Immature natural killer cell (primary cell): ENCODE results near the gene GABRR2. TPM values are rescaled to one million over a fixed set of nuclear protein-coding genes. Genes with fewer than 3 reads are reported as not detected.
"Not testable (repeated sequence)": the region's sequence is repeated elsewhere in the genome, so short reads cannot be mapped to it uniquely, and the experiment has no call there.

Experiments used
- DNase-seq, 3 donors: peaks; one replicate each; pipeline ENCODE4 v3.0.0; 2022; ENCODE audit warnings: mixed read lengths in 1 of 3
- H3K27ac Mint-ChIP-seq, 6 donors: one replicate each; pipeline ENCODE4 v1.8.0; 2020; ENCODE audit warnings: mixed read lengths in 6 of 6, mild to moderate bottlenecking in 5 of 6, inconsistent platforms in 4 of 6, moderate library complexity in 3 of 6
- H3K27me3 Mint-ChIP-seq, 3 donors: one replicate each; pipeline ENCODE4 v1.8.0; 2020 to 2021; ENCODE audit warnings: low read depth in 3 of 3, mild to moderate bottlenecking in 3 of 3, mixed read lengths in 3 of 3, moderate library complexity in 3 of 3, inconsistent platforms in 1 of 3
- H3K36me3 Mint-ChIP-seq, 3 donors: one replicate each; pipeline ENCODE4 v1.8.0; 2020; ENCODE audit warnings: mixed read lengths in 3 of 3, inconsistent platforms in 2 of 3, mild to moderate bottlenecking in 2 of 3
- H3K4me1 Mint-ChIP-seq, 2 donors: one replicate each; pipeline ENCODE4 v1.8.0; 2020; ENCODE audit warnings: inconsistent platforms in 2 of 2, mild to moderate bottlenecking in 2 of 2, mixed read lengths in 2 of 2, moderate library complexity in 1 of 2
- H3K4me3 Mint-ChIP-seq, 5 donors: one replicate each; pipeline ENCODE4 v1.8.0; 2020; ENCODE audit warnings: mild to moderate bottlenecking in 5 of 5, mixed read lengths in 5 of 5, inconsistent platforms in 3 of 5, moderate library complexity in 3 of 5
- H3K9me3 Mint-ChIP-seq, 6 donors: one replicate each; pipeline ENCODE4 v1.8.0; 2020; ENCODE audit warnings: mild to moderate bottlenecking in 6 of 6, mixed read lengths in 6 of 6, inconsistent platforms in 4 of 6, moderate library complexity in 3 of 6
- polyA plus RNA-seq, 3 donors: library from polyadenylated mRNA; unstranded; fragments of 300-500 nt; fragmentation: Illumina TruSeq; gene quantifications; one replicate each; pipeline ENCODE4 v1.2.3, GENCODE V29; 2021

Gene GABRR2
- polyA plus RNA-seq, 3 donors from 2014 or later: not detected

DNA sequence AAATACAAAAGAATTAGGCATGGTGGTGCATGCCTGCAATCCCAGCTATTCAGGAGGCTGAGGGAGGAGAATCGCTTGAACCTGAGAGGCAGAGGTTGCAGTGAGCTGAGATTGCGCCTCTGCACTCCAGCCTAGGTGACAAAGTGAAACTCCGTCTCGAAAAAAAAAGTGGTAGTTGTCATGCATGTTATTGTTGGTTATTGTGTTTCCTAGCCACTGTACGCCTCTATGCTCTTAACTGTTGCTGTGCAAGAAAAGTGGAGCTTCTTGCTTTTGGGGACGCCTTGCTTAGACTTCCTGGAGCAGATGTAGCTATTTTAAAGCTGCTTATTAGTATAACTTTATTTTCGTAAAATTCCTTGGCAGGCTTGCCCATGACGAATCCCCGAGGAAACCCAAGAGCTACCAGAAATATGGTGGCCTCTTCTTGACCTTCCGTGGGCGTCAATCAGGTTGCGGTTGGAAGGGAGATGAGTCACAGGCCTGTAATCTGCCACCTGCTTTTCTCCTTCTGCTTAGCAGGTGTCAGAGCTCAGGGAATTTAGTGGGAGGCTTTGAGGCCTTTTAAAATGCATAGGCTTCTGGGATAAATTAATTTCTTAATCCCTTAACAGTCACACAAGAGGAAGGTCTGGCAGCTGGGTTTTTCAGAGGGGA lies 17.3 kb downstream of the GABRR2 start:
- peak; percentile 10 to 34 (median 22) for DNase-seq
- H3K4me3 Mint-ChIP-seq: peak overlapping the region in 3 of 5 donors; percentile 0 to 77 (median 44)
- peak overlapping the region in 5 of 6 donors; percentile 15 to 73 (median 40) for H3K27ac Mint-ChIP-seq

DNA sequence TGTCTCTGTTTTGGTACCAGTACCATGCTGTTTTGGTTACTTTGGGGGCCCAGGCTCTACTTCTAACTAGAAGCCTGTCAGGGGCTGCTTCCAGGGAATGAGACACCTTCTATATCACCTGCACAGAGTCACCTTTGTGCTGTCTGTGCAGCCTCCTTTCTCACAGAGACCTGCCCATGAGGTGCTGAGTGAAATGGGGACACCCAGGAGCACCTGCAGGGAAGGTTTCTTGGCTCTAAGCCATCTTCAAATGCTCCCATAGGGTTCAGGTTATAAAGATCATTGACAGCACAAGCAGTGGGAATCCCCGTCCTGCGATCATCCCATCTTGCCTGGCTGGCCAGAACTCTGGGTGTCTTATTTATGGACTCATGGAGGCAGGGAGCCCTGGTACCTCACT lies 19.1 kb downstream of the GABRR2 start:
- DNase-seq: no peak
- Mint-ChIP-seq H3K36me3 (peaks cover 0 to 3% (median 0%) of the 10 kb centered on the region in 3 donors), H3K27me3 (peaks cover 0 to 2% (median 2%) of the 10 kb centered on the region in 3 donors)

More for the DNA sequence above, 17.3 kb downstream of the GABRR2 start:
- peaks cover 0 to 4% (median 0%) of the 10 kb centered on the region in 3 donors for H3K27me3 Mint-ChIP-seq
- peaks cover 9 to 15% of the 10 kb centered on the region in 2 donors for H3K4me1 Mint-ChIP-seq
- no peaks in the 10 kb centered on the region for H3K9me3 Mint-ChIP-seq
- peaks cover 0 to 3% (median 0%) of the 10 kb centered on the region in 3 donors for H3K36me3 Mint-ChIP-seq

DNA sequence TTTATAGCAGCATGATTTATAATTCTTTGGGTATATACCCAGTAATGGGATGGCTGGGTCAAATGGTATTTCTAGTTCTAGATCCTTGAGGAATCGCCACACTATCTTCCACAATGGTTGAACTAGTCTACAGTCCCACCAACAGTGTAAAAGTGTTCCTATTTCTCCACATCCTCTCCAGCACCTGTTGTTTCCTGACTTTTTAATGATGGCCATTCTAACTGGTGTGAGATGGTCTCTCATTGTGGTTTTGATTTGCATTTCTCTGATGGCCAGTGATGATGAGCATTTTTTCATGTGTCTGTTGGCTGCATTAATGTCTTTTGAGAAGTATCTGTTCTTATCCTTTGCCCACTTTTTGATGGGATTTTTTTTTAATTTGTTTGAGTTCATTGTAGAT lies 20.0 kb downstream of the GABRR2 start:
- H3K27me3 Mint-ChIP-seq, DNase-seq, H3K4me3 Mint-ChIP-seq: not testable (repeated sequence)

More for the DNA sequence above, 19.1 kb downstream of the GABRR2 start:
- Mint-ChIP-seq H3K4me1 (peaks cover 9 to 15% of the 10 kb centered on the region in 2 donors), H3K4me3 (no peak overlapping the region), H3K27ac (no peak overlapping the region), H3K9me3 (no peaks in the 10 kb centered on the region)

DNA sequence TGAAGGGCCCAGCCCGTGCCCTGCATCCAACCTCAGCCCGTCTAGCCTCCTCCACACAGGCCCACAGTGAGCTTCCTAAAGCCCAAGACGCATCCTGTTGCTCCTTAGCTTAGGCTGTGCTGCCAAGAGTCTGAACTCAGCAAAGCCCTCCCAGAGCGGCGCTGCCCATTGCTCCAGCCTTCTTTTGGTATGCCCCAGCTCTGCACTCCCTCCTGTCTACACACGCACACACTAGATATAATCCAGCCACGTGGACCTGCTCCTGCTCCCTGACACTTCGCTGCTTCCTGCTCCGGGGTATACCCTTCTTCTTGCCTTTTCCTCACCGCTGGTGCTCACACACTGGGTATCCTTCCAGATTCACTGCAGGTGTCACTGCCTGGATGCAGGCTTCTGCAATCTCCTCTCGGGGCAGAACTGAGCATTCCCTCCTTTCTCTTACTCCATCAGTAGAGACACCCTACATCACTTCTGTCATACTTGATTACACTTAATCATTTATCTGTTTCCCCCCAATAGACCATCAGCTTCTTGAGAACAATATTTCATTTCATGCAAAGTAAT lies 23.8 kb downstream of the GABRR2 start:
- Mint-ChIP-seq H3K4me3 (no peak overlapping the region), H3K27ac (no peak overlapping the region), H3K9me3 (no peaks in the 10 kb centered on the region), H3K27me3 (peaks cover 2 to 5% (median 2%) of the 10 kb centered on the region in 3 donors), H3K36me3 (no peaks in the 10 kb centered on the region), H3K4me1 (no peaks in the 10 kb centered on the region)
- DNase-seq: no peak

More for the DNA sequence above, 20.0 kb downstream of the GABRR2 start:
- H3K4me1 Mint-ChIP-seq: peaks cover 9 to 15% of the 10 kb centered on the region in 2 donors
- not testable (repeated sequence) for H3K36me3 Mint-ChIP-seq, H3K27ac Mint-ChIP-seq, H3K9me3 Mint-ChIP-seq

DNA sequence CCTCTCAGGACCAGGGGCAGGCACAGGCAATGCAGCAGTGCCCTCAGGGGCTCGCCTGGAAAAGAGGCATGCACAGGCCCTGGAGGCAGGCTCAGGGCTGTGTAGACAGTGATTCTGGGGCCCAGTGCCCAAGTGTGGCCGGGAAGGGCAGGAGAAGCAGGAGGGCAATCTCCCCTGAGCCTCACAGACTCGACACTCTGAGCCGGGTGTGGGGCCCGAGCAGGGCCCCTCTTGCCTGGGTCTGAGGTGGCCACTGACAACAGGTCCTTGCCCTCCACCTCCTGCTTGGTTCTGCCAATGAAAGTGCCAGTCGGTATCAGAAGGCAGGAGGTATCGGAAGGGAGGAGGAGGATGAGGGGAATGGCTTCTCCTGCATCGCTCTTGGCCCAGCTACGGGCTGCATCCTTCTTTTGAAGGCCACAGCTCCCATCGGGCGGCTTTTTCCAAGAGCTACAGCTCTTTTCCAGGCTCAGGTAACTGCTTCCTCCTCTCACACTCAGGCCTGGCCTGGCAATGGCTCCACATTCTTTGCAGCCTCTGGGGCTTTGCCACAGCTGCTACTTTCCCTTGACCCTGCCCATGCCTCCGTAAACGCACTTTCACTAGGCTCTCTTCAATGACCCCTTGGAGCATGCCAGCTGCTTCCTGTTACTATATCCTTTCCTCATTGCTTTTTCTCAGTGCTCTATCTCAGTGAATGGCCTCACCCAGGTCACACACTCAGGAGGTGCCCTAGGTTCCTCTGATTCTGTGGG lies 24.5 kb downstream of the GABRR2 start:
- DNase-seq: no peak
- Mint-ChIP-seq H3K27me3 (peaks cover 2 to 5% (median 2%) of the 10 kb centered on the region in 3 donors), H3K4me1 (no peaks in the 10 kb centered on the region), H3K4me3 (no peak overlapping the region), H3K36me3 (no peaks in the 10 kb centered on the region), H3K9me3 (no peaks in the 10 kb centered on the region), H3K27ac (no peak overlapping the region)

DNA sequence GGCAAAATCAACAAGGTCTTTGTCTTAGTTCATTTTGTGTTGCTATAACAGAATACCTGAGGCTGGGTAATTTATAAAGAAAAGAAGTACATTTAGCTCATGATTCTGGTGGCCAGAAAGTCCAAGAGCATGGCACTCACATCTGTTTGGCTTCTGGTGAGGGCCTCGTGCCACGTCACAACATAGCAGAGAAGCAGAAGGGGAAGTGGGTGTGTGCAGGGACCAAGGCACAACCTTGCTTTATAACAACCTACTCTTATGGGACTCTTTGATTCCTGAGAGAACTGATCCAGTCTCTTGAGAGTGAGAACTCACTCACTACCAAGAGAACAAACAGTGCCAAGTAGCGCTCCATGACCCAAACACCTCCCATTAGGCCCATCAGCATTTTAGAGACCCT lies 25.4 kb downstream of the GABRR2 start:
- no peaks in the 10 kb centered on the region for H3K4me1 Mint-ChIP-seq
- H3K4me3 Mint-ChIP-seq: no peak overlapping the region
- H3K36me3 Mint-ChIP-seq: no peaks in the 10 kb centered on the region
- peaks cover 2 to 5% (median 2%) of the 10 kb centered on the region in 3 donors for H3K27me3 Mint-ChIP-seq
- no peak overlapping the region for H3K27ac Mint-ChIP-seq
- no peaks in the 10 kb centered on the region for H3K9me3 Mint-ChIP-seq
- no peak for DNase-seq

DNA sequence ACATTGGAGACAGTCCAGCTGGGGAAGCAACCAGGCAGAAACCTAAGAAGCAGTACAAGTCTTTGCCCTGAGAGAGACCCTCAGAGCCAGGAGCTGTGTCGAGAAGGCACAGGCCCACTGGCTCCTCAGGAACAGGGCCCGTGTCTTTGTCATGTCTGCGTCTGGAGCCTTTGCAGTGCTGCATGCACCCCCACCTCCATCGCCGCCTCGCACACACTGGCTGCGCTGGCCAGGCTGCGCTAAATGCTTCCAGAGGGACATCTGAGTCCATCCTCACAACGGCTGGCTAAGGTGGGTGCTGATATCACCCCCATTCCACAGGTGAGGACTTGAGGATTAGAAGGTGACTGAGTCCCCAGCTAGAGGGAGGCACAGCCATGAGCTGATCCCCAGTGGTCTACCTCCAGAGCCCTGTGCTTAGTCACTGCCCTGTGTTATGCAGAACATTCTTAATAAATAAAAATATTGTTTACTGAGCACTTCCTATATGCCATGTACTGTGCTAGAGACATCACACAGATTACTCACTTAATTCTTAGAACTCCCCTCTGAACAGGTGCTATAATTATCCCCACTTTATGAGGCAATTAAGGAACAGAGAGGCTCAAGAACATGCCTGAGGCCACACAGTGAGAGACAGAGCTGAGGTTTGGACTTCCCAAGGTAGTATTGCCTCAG lies 27.6 kb downstream of the GABRR2 start:
- no peak for DNase-seq
- H3K9me3 Mint-ChIP-seq: no peaks in the 10 kb centered on the region
- H3K27me3 Mint-ChIP-seq: peaks cover 2 to 5% (median 5%) of the 10 kb centered on the region in 3 donors
- no peaks in the 10 kb centered on the region for H3K36me3 Mint-ChIP-seq
- H3K4me1 Mint-ChIP-seq: no peaks in the 10 kb centered on the region
- no peak overlapping the region for H3K4me3 Mint-ChIP-seq
- H3K27ac Mint-ChIP-seq: no peak overlapping the region

DNA sequence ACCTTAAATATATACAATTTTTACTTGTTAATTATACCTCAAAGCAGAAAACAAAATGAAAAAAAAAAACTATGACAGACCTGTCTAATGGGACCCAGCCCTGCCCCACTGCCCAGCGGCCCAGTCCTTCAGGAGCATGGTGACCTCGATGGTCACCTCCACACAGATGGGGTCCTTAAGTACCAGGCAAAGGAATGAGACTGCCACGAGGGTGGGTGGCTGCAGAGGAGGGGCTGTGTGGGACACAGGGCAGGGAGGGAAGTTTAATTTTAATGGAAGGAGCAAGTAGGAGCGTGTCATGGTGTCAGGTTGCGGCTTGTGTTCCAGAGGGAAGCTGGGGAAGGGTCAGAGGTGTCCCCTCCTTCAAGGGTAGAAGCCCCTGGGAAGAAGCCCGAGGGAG lies 28.6 kb downstream of the GABRR2 start:
- no peak overlapping the region for H3K27ac Mint-ChIP-seq
- H3K9me3 Mint-ChIP-seq: no peaks in the 10 kb centered on the region
- H3K36me3 Mint-ChIP-seq: no peaks in the 10 kb centered on the region
- no peaks in the 10 kb centered on the region for H3K4me1 Mint-ChIP-seq
- H3K4me3 Mint-ChIP-seq: no peak overlapping the region
- DNase-seq: no peak
- peaks cover 3 to 5% (median 4%) of the 10 kb centered on the region in 3 donors for H3K27me3 Mint-ChIP-seq

DNA sequence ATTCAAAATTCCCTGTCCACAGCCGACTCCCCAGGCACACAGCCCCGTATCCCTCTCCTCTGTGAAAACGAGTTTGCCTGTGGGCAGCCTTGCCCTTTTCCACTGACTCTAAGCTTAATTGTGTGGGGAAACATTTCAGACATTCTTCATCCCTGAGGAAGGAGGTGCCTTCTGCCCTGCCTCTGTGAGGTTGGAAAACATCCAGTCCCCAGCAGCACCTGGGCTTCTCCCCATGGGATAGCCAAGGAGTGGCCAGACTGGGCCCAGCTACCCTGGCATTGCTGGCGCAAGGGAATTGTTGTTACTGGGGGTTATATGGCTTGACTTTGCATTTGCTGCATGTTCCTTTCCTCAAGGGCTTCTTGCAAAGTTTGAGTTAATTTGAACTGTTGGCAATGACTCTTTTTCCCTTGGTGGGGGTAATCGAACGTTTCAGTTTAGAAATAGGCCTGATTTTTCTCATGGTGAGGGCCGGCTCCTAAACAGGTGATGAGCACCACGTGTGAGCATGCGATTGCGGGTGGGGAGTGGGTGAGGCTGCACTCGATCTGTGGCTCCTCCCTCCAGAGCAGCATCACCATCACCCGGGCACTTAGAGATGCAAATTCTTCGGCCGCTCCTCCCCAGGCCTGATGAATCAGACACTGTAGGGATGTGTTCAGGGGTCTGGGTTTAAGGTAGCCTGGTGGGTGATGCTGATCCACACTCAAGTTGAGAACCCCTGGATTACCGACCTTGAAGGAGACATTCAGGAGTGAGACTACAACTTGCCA lies 29.9 kb downstream of the GABRR2 start:
- no peaks in the 10 kb centered on the region for H3K36me3 Mint-ChIP-seq
- H3K27me3 Mint-ChIP-seq: peaks cover 3 to 5% (median 4%) of the 10 kb centered on the region in 3 donors
- H3K4me1 Mint-ChIP-seq: no peaks in the 10 kb centered on the region
- H3K4me3 Mint-ChIP-seq: no peak overlapping the region
- no peak overlapping the region for H3K27ac Mint-ChIP-seq
- DNase-seq: no peak
- H3K9me3 Mint-ChIP-seq: no peaks in the 10 kb centered on the region

DNA sequence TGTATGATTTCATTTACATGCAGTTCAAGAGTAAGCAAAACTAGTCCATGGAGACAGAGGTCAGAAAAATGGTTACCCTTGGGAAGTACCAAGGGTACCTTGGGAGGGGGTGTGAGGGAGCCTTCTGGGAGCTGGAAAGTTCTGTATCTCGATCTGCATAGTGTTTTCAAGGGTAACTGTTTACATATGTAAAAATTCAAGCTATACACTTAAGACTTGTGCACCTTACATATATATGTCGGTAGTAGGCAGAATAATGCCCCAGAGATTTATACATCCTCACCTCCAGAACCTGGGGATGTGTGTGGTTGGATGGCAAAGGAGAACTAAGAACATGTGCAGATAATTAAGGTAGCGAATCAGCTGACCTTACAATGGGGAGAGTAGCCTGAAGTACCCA lies 31.0 kb downstream of the GABRR2 start:
- no peaks in the 10 kb centered on the region for H3K36me3 Mint-ChIP-seq
- H3K4me3 Mint-ChIP-seq: no peak overlapping the region
- no peaks in the 10 kb centered on the region for H3K9me3 Mint-ChIP-seq
- H3K4me1 Mint-ChIP-seq: no peaks in the 10 kb centered on the region
- DNase-seq: no peak
- peaks cover 3 to 4% (median 3%) of the 10 kb centered on the region in 3 donors for H3K27me3 Mint-ChIP-seq
- H3K27ac Mint-ChIP-seq: no peak overlapping the region

DNA sequence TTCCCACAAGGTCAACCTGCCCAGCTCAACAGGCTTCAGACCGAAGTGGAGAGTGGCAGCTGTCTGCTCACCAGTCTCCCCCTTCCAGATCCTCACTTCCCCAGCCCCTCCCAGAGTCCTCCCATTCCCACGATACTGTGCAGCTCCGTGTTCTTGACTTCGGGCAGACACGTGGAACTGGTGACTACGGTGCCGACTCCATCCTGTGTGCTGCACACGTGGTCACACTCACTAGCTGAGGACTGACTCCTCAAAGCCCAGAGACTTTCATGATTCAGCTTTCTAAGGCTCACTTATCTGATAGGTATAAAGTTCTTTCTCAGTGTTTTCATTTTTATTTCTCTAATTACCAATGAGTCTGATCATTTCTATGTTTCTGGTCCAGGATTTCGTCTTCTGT lies 32.4 kb downstream of the GABRR2 start:
- DNase-seq: no peak
- no peaks in the 10 kb centered on the region for H3K36me3 Mint-ChIP-seq
- H3K27ac Mint-ChIP-seq: no peak overlapping the region
- no peak overlapping the region for H3K4me3 Mint-ChIP-seq
- H3K27me3 Mint-ChIP-seq: peaks cover 3 to 4% (median 3%) of the 10 kb centered on the region in 3 donors
- no peaks in the 10 kb centered on the region for H3K4me1 Mint-ChIP-seq
- H3K9me3 Mint-ChIP-seq: no peaks in the 10 kb centered on the region

DNA sequence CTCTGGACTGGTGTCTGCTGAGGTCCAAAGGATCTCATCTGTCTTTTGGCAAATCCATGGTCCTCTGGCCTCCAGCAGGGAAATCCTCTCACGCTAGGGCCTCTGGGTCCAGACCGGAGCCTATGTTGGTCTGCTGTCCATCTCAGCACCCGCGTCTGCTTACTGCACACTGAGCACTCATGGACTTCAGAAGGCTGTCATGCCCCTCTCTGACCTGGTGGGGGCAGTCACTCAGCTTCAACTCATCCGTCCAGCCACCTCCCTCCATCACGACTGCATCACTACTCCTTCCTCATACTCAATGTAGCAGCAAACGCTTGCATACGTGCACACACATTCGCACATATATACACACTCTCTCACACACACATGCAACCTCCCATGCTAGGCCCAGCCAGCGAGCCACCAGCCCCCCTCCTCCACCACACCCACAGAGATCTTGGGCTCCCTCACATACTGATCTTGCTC lies 33.3 kb downstream of the GABRR2 start:
- Mint-ChIP-seq H3K4me3 (no peak overlapping the region), H3K9me3 (no peaks in the 10 kb centered on the region), H3K36me3 (no peaks in the 10 kb centered on the region), H3K27me3 (peaks cover 3 to 4% (median 3%) of the 10 kb centered on the region in 3 donors), H3K4me1 (no peaks in the 10 kb centered on the region), H3K27ac (peak overlapping the region in 1 of 6 donors; percentile 13)
- DNase-seq: no peak

DNA sequence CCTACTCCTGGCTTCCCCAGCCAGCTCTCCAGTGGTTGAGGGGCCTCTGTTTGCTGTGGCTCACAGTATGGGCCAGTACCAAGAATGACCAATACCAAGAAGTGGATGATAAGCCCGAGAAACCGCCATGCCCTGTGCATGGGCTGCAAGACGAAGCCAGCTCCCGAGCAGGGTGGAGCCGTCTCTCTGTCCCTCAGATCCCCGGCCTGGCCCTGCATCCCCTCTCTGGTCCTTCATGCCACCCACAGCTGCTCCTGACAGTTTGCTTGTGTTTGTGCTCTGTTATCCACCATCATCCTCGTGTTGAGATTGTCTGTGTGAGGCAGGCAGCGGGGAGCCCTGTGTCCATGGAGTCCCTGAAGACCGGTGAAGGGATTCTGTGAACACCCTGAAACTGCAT lies 36.1 kb downstream of the GABRR2 start:
- no peak for DNase-seq

More for the DNA sequence above, 36.1 kb downstream of the GABRR2 start:
- Mint-ChIP-seq H3K9me3 (no peaks in the 10 kb centered on the region), H3K27me3 (peaks cover 2 to 3% (median 2%) of the 10 kb centered on the region in 3 donors), H3K4me1 (no peaks in the 10 kb centered on the region), H3K36me3 (no peaks in the 10 kb centered on the region), H3K27ac (no peak overlapping the region), H3K4me3 (no peak overlapping the region)
